Measurements from ENCODE around the gene VSIR. TPM values are rescaled to one million over a fixed set of nuclear protein-coding genes. Genes with fewer than 3 reads are reported as not detected.

The VSIR gene
- total RNA-seq, 1 experiment from 2014 or later, result 3.6 TPM

GRCh38 chr10:71742301-71743088, 30.8 kb downstream of the VSIR start:
- intact Hi-C loops (cut with micrococcal nuclease), result no loop called here
- DNase-seq (ENCODE audit: unreplicated experiment), result no peak

GRCh38 chr10:71741671-71742070, 31.6 kb downstream of the VSIR start:
- Mint-ChIP-seq H3K4me3 (ENCODE audit: unreplicated experiment) (no peak overlapping the region), H3K36me3 (ENCODE audit: insufficient read depth, unreplicated experiment) (peaks cover 5% of the 10 kb centered on the region), H3K27me3 (ENCODE audit: insufficient read depth, unreplicated experiment) (no peaks in the 10 kb centered on the region), H3K4me1 (ENCODE audit: insufficient read depth, unreplicated experiment) (peaks cover 22% of the 10 kb centered on the region), H3K9me3 (ENCODE audit: unreplicated experiment) (no peaks in the 10 kb centered on the region), H3K27ac (ENCODE audit: low read depth, unreplicated experiment) (no peak overlapping the region)
- DNase-seq (ENCODE audit: unreplicated experiment), result no peak
- intact Hi-C loops (cut with micrococcal nuclease), result no loop called here
- ChIA-PET CTCF (no interaction called here), POLR2A (no interaction called here)
- TF ChIP-seq CTCF (IDR thresholded peaks at IDR 0.05; ENCODE audit: unreplicated experiment), result no peak
- BruUV-seq (replicated peaks), result no TSS peak

More at GRCh38 chr10:71742301-71743088, 30.8 kb downstream of the VSIR start:
- H3K27ac Mint-ChIP-seq (ENCODE audit: low read depth, unreplicated experiment), result no peak overlapping the region
- no peaks in the 10 kb centered on the region for H3K9me3 Mint-ChIP-seq (ENCODE audit: unreplicated experiment)
- no peaks in the 10 kb centered on the region for H3K27me3 Mint-ChIP-seq (ENCODE audit: insufficient read depth, unreplicated experiment)
- POLR2A ChIA-PET, result interaction anchor here (0.6 kb wide), 1 partner anchor 181 kb away, joined by 4 read pairs; no protein-coding TSS in a partner anchor
- H3K36me3 Mint-ChIP-seq (ENCODE audit: insufficient read depth, unreplicated experiment), result peaks cover 5% of the 10 kb centered on the region
- peaks cover 15% of the 10 kb centered on the region for H3K4me1 Mint-ChIP-seq (ENCODE audit: insufficient read depth, unreplicated experiment)
- no TSS peak for BruUV-seq (replicated peaks)
- TF ChIP-seq CTCF (IDR thresholded peaks at IDR 0.05; ENCODE audit: unreplicated experiment), result no peak
- H3K4me3 Mint-ChIP-seq (ENCODE audit: unreplicated experiment), result no peak overlapping the region
- CTCF ChIA-PET, result interaction anchor here (1.0 kb wide), 1 partner anchor 46 kb away, joined by 4 read pairs; no protein-coding TSS in a partner anchor

GRCh38 chr10:71741029-71741428, 32.3 kb downstream of the VSIR start:
- H3K27me3 Mint-ChIP-seq (ENCODE audit: insufficient read depth, unreplicated experiment), result no peaks in the 10 kb centered on the region
- CTCF ChIA-PET, result interaction anchor here (0.7 kb wide), 1 partner anchor 35 kb away, joined by 5 read pairs; no protein-coding TSS in a partner anchor
- BruUV-seq (replicated peaks), result no TSS peak

More at GRCh38 chr10:71741029-71741428, 32.3 kb downstream of the VSIR start:
- POLR2A ChIA-PET, result no interaction called here
- H3K27ac Mint-ChIP-seq (ENCODE audit: low read depth, unreplicated experiment), result no peak overlapping the region
- peaks cover 25% of the 10 kb centered on the region for H3K4me1 Mint-ChIP-seq (ENCODE audit: insufficient read depth, unreplicated experiment)
- no peak for DNase-seq (ENCODE audit: unreplicated experiment)
- no peak for TF ChIP-seq CTCF (IDR thresholded peaks at IDR 0.05; ENCODE audit: unreplicated experiment)
- no peak overlapping the region for H3K4me3 Mint-ChIP-seq (ENCODE audit: unreplicated experiment)
- H3K36me3 Mint-ChIP-seq (ENCODE audit: insufficient read depth, unreplicated experiment), result peaks cover 5% of the 10 kb centered on the region
- no peaks in the 10 kb centered on the region for H3K9me3 Mint-ChIP-seq (ENCODE audit: unreplicated experiment)
- intact Hi-C loops (cut with micrococcal nuclease), result no loop called here

Data from MCF 10A (cell line).